Measurements from ENCODE around the gene CCDC124.
"Not testable (repeated sequence)": the region's sequence is repeated elsewhere in the genome, so short reads cannot be mapped to it uniquely, and the experiment has no call there.

The CCDC124 gene

GRCh38 chr19:17932485-17933338 lies at the start of gene CCDC124:
CCDC124 (plus strand) TSS chr19:17933015; CDS start chr19:17936421, 3,406 bp downstream.
- peak; percentile 97 for DNase-seq

- DNase-seq = no peak
These were observed 49.0 kb upstream of the CCDC124 start for GRCh38 chr19:17883627-17884410.

- no peak for DNase-seq
These were observed 46.3 kb upstream of the CCDC124 start for GRCh38 chr19:17886515-17886914.

GRCh38 chr19:17887221-17887620 lies 45.6 kb upstream of the CCDC124 start:
- DNase-seq = not testable (repeated sequence)

GRCh38 chr19:17888260-17888659 lies 44.6 kb upstream of the CCDC124 start:
- DNase-seq = no peak

GRCh38 chr19:17889609-17890214 lies 43.1 kb upstream of the CCDC124 start:
- DNase-seq = no peak

- DNase-seq = no peak
These were observed 39.0 kb upstream of the CCDC124 start for GRCh38 chr19:17893766-17894165.

- DNase-seq = no peak
These were observed 30.1 kb upstream of the CCDC124 start for GRCh38 chr19:17902701-17903100.

GRCh38 chr19:17908244-17908643 lies 24.6 kb upstream of the CCDC124 start:
- no peak for DNase-seq

- DNase-seq = no peak
These were observed 23.6 kb upstream of the CCDC124 start for GRCh38 chr19:17909003-17909732.

- DNase-seq = no peak
These were observed 21.9 kb upstream of the CCDC124 start for GRCh38 chr19:17910791-17911360.

- no peak for DNase-seq
These were observed 16.7 kb upstream of the CCDC124 start for GRCh38 chr19:17915940-17916593.

GRCh38 chr19:17918151-17918550 lies 14.7 kb upstream of the CCDC124 start:
- DNase-seq = not testable (repeated sequence)

GRCh38 chr19:17919122-17919521 lies 13.7 kb upstream of the CCDC124 start:
- DNase-seq = not testable (repeated sequence)

GRCh38 chr19:17920527-17920926 lies 12.3 kb upstream of the CCDC124 start:
- DNase-seq = no peak

GRCh38 chr19:17922138-17922537 lies 10.7 kb upstream of the CCDC124 start:
- DNase-seq = no peak

GRCh38 chr19:17926044-17926443 lies 6.8 kb upstream of the CCDC124 start:
- no peak for DNase-seq

- no peak for DNase-seq
These were observed 3.8 kb upstream of the CCDC124 start for GRCh38 chr19:17929056-17929455.

- no peak for DNase-seq
These were observed 1.2 kb upstream of the CCDC124 start for GRCh38 chr19:17931532-17932191.

- no peak for DNase-seq
These were observed 757 bp downstream of the CCDC124 start for GRCh38 chr19:17933414-17934129.

GRCh38 chr19:17936379-17936778 lies 3.6 kb downstream of the CCDC124 start:
- DNase-seq = no peak
